ENCODE data around the gene MYT1.

Gene MYT1

DNA sequence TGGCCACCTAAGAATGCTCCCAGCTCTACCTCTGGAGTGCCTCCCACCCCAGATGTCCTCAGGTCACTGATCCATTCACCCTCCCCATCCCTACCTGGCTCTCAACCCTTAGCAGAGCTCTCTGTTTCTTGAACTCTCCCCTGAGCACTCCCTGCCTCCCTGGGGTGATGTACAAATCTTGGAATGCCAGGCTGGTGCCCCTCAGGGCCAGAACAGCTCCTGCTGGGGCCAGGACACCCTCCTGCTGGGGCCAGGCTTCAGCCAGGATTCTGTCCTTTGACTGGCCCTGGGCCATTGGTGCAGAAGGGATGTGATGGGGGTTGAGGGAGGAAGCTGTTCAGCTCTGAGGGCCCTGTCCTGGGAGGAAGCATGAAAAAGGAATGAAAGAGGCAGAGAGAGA lies 30.0 kb downstream of the MYT1 start:
- FAIRE-seq: no peak

DNA sequence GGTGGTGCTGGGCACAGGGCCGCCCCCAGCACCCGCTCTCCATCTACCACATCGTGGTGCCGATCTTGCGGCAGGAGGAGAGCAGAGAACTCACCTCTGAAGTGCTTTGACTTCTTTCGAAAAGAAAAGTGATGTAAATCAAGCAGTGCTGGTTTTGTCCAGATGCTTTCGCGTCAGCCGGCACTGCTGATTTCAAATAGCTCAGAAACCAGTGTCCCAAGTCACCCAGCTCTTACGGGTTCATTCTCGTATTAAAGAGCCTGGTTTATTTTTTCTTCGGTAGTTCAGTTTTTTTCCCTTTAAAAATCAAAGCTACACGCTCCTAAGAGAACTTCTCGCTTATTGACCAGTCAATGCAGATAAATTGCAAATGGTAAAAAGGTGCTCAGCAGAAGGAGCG lies 32.1 kb downstream of the MYT1 start:
- FAIRE-seq: no peak

- no peak for FAIRE-seq
These were observed 32.6 kb downstream of the MYT1 start for GRCh38 chr20:64196847-64197306.

GRCh38 chr20:64198347-64198746 lies 34.1 kb downstream of the MYT1 start:
- FAIRE-seq: no peak

- no peak for FAIRE-seq
These were observed 35.1 kb downstream of the MYT1 start for GRCh38 chr20:64199395-64199794.

- FAIRE-seq: no peak
These were observed 36.5 kb downstream of the MYT1 start for GRCh38 chr20:64200740-64201139.

- FAIRE-seq: no peak
These were observed 37.4 kb downstream of the MYT1 start for GRCh38 chr20:64201653-64202052.

- no peak for FAIRE-seq
These were observed 39.0 kb downstream of the MYT1 start for GRCh38 chr20:64203037-64203777.

DNA sequence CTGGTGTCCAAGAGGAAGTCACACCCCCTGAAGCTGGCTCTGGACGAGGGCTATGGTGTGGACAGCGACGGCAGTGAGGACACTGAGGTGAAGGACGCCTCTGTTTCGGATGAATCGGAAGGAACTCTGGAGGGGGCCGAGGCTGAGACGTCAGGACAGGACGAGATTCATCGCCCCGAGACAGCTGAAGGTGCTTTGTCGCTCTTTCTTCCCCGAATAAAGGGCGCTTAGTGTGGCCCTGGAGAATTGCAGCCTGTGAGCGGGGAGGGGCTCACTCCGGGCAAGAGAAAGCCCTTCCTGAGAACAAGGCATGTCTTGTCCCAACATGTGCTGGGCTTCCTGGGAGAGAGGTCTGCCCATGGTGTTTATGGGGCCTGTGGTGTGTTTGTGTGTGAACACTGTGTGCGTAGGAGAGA lies 41.4 kb downstream of the MYT1 start:
- FAIRE-seq: no peak

GRCh38 chr20:64206614-64207013 lies 42.4 kb downstream of the MYT1 start:
- no peak for FAIRE-seq

- no peak for FAIRE-seq
These were observed 43.7 kb downstream of the MYT1 start for GRCh38 chr20:64207641-64208590.

GRCh38 chr20:64209148-64209547 lies 44.9 kb downstream of the MYT1 start:
- no peak for FAIRE-seq

DNA sequence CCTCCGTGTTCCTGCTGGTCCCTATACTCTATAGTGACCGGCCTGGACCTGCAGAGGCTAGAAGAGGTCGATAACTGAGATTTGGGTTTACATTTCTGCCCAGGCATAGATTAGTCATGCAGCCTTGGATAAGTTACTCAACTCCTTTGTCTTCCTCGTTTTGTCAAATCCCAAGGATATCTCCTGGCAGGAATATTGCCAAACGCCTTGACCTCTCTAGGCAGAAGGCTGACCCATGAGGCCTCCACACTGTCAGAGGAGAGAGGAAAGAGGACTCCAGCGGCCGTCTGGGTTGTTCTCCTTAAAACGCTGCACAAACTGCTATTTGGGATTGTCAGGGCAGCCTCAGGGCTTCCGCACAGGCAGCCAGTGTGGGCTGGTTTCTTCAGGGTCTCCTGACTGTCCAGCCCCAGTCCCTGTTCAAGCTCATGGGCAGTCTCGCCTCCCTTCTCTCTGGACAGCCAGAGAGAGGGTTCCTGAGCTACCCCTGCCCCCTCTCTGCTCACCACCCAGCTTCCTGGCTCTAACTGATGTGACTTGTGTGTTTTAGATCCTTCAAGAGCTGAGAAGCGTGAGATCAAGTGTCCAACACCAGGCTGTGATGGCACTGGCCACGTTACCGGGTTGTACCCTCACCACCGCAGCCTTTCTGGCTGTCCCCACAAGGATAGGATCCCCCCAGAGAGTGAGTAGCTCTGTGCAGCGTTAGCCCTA lies 46.6 kb downstream of the MYT1 start:
- no peak for FAIRE-seq

DNA sequence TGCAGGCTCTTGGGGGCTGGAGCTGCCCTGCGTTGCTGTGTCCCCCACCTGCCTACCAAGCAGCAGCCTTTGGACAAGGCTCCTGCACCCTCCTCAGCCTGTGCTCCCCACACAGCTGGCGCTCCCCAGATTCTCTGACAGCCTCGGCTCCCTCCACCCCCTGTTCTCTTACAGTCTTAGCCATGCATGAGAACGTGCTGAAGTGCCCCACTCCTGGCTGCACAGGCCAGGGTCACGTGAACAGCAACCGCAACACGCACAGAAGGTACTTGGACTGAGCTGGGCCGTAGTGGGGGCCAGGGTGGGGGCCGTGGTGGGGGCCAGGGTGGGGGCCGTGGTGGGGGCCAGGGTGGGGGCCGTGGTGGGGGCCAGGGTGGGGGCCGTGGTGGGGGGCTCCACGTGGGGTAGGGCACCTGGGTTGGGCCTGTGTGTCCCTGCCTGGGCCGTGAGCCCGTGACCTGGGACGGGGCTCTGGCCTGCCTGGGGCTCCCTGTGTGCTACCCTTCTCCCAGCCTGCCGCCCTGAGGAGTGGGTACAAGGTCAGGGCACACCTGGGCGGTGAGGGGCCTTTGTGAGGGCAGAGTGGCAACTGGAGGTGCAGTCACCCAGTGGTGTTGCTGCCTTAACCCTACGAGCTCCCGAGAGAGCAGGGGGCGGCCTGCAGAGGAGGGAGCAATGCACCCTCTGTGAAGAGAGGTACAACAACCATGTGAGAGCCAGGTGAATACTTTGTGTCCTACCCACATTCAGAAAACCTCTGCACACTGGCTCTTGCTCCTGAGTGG lies 47.8 kb downstream of the MYT1 start:
- no peak for FAIRE-seq

- no peak for FAIRE-seq
These were observed 48.5 kb downstream of the MYT1 start for GRCh38 chr20:64212755-64213154.

DNA sequence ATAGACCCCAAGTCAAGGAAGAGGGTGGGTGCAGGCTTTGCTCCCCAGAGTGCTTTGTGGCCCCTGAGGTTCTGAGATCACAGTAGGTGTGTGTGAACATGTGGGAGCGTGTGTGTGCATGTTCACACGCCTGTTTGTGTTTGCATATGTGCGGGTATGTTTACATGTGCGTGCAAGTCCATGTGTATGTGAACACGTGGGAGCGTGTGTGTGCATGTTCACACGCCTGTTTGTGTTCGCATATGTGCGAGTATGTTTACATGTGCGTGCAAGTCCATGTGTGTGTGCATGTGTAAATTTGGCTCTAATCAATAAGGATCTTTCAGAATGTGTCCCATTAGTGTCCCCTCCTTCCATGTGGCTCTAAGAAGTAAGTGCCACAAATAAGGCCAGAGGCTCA lies 49.9 kb downstream of the MYT1 start:
- no peak for FAIRE-seq

GRCh38 chr20:64214952-64215351 lies 50.7 kb downstream of the MYT1 start:
- FAIRE-seq: no peak

GRCh38 chr20:64216036-64216435 lies 51.8 kb downstream of the MYT1 start:
- no peak for FAIRE-seq

DNA sequence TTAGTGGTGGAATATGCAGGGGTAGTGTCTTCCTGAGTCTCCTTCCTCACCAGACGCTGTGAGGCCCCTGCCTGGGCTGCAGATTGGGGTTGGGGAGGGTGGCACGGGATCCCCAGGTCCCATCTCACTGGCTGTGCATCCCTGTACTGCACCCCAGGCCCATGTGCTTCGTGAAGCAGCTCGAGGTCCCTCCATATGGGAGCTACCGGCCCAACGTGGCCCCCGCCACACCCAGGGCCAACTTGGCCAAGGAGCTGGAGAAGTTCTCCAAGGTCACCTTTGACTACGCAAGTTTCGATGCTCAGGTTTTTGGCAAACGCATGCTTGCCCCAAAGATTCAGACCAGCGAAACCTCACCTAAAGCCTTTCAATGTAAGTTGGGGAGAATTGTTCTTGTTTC lies 52.7 kb downstream of the MYT1 start:
- FAIRE-seq: no peak

DNA sequence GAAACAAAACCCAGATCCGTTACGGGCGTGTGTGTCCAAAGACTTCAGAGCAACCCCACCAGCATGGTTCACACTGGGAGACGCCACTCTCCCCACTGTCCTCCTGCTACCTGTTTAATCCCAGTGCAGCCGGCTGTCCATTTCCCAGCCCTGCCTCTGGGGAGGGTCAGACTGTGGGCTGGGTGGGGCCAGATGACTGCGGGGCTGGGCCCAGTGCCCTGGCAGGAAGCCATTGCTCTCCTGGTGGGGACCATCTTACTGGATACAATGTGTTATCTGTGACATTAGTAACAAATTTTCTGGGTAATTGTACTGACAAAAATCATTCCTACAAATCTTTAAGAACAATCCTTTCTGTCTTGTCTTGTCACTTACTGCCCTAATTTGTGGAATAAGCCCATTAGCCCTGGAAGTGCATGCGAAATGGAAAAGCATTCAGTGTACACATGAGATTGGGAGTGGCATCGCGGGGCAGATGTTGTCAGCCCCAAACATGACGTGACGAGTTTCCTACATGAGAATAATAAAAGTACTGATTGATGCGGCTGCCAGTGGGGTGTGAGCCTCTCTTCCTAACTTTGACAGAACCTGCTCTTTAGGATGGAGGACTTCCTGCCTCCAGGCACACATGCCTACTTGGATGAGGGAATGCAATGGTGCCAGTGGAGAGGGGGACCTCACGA lies 53.4 kb downstream of the MYT1 start:
- no peak for FAIRE-seq

DNA sequence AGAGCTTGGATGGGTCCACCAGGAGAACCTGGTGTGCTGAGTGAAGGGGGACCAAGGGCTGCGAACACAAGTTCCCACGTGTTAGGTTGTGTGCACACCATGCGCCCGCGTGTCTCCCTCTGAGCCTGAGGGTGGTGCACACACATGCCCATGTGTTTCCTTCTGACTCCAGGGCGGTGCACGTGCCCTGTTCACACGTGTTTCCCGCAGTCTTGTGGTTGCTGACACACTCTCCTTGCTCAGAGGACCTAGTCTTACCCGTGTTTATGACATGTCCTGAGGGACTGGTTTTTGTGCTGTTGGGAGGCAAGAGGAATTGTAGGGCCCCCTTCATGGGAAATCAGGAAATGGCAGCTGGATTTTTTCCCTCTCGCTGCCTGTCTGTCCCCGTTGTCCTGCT lies 55.0 kb downstream of the MYT1 start:
- no peak for FAIRE-seq

GRCh38 chr20:64219730-64220129 lies 55.5 kb downstream of the MYT1 start:
- FAIRE-seq: no peak

Measured in colon (tissue), 2 donors.